ELF-1 (cell line): ENCODE results near the gene PRICKLE3.
A peak's percentile ranks its signal among the peaks of the same experiment; 100 is the strongest.
"Not testable (repeated sequence)": the region's sequence is repeated elsewhere in the genome, so short reads cannot be mapped to it uniquely, and the experiment has no call there.

Experiments used
- DNase-seq: peaks from one replicate; pipeline ENCODE4 v3.0.0-alpha.2; 2016; ENCODE audit warnings: low read depth, low spot score

PRICKLE3 gene

GRCh38 chrX:49183701-49184281 is 2.4 kb downstream of the PRICKLE3 start:
- no peak for DNase-seq

- DNase-seq, result no peak
Measured at GRCh38 chrX:49179358-49179757, 6.8 kb downstream of the PRICKLE3 start.

- DNase-seq, result no peak
Measured at GRCh38 chrX:49178537-49178936, 7.6 kb downstream of the PRICKLE3 start.

GRCh38 chrX:49177873-49178480 is 8.2 kb downstream of the PRICKLE3 start:
- no peak for DNase-seq

GRCh38 chrX:49177338-49177833 is 8.8 kb downstream of the PRICKLE3 start:
- no peak for DNase-seq

- DNase-seq, result no peak
Measured at GRCh38 chrX:49176421-49177326, 9.5 kb downstream of the PRICKLE3 start.

- no peak for DNase-seq
Measured at GRCh38 chrX:49175435-49176274, 10.5 kb downstream of the PRICKLE3 start.

GRCh38 chrX:49174723-49175122 is 11.4 kb downstream of the PRICKLE3 start:
- DNase-seq, result no peak

GRCh38 chrX:49173544-49173943 is 12.6 kb downstream of the PRICKLE3 start:
- not testable (repeated sequence) for DNase-seq

- DNase-seq, result no peak
Measured at GRCh38 chrX:49172280-49172780, 13.8 kb downstream of the PRICKLE3 start.

- DNase-seq, result peak; percentile 58
Measured at GRCh38 chrX:49171752-49172279, 14.4 kb downstream of the PRICKLE3 start, which contains the start of gene PLP2. TSS of gene PLP2 (plus strand) at chrX:49171898. CDS start at chrX:49172001, 103 bp downstream.

GRCh38 chrX:49167740-49168108 is 18.4 kb downstream of the PRICKLE3 start:
- no peak for DNase-seq

GRCh38 chrX:49166914-49167739 is 19.0 kb downstream of the PRICKLE3 start:
- DNase-seq, result peak; percentile 70

GRCh38 chrX:49165901-49166881 is 20.0 kb downstream of the PRICKLE3 start:
- DNase-seq, result peak; percentile 98

- no peak for DNase-seq
Measured at GRCh38 chrX:49164589-49165360, 21.4 kb downstream of the PRICKLE3 start.

GRCh38 chrX:49163555-49164419 is 22.4 kb downstream of the PRICKLE3 start:
- DNase-seq, result peak; percentile 97

GRCh38 chrX:49162620-49163019 is 23.6 kb downstream of the PRICKLE3 start, which contains the start of gene MAGIX:
TSS of gene MAGIX (plus strand) at chrX:49162758. CDS start at chrX:49162890, 132 bp downstream.
- peak; percentile 53 for DNase-seq
